HG02610 (cell line): ENCODE measurements around the gene CAGE1.
"Not testable (repeated sequence)": the region's sequence is repeated elsewhere in the genome, so short reads cannot be mapped to it uniquely, and the experiment has no call there.

Experiments
- ATAC-seq: cut with Tn5 transposase; IDR thresholded peaks from one replicate; pipeline ENCODE4 v1.9.1; 2021; ENCODE audit warnings: mild to moderate bottlenecking, moderate library complexity; ENCODE audit not compliant: unreplicated experiment

CAGE1 gene

DNA sequence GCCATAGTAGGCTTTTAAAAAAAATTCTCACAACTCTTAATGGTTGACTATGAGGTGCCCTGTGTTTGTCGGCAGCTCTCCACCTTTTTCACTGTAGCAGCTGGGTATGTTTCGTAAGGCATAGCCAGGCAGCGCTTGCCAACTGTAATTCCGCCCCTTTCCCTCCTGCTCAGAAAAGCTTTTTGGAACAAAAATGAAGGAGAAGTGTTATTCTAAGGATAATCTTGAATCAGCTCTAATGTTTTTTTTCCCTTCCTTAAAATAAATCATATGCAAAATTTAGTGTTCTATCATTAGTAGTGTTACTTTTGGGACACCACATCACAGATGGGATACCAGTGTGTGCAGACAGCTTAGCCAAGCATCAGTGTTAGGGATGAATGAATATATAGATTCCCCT lies 21.3 kb upstream of the CAGE1 start:
- ATAC-seq, result no peak

DNA sequence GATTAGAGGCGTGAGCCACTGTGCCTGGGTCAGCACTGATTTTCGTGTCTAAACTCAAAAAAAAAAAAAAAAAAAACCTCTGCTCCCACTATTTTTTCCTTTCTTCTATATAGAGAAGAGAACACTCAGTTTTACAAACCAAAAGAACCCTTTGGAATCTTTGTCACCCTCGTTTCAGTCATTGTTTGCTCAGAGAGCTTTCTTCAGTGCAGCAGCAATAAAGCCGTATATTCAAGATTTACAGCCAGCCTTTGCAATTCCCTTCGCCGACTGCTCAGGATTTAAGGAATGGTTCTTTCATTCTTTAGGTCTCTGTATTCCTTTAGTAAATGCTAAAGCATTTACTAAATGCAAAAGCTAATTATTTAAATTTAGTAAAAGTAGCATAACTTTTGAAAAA lies 20.2 kb upstream of the CAGE1 start:
- no peak for ATAC-seq

DNA sequence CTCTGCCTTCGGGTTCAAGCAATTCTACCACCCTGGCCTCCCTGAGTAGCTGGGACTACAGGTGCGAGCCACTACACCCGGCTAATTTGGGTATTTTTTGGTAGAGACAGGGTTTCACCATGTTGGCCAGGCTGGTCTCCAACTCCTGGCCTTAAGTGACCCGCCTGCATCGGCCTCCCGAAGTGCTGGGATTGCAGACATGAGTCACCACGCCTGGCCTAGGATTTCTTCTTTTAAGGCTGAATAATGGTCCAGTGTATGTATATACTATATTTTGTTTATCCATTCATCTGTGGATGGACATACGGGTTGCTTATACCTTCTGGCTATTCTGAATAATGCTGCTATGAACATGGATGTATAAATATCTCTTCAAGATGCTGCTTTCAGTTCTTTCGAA lies 17.2 kb upstream of the CAGE1 start:
- no peak for ATAC-seq

DNA sequence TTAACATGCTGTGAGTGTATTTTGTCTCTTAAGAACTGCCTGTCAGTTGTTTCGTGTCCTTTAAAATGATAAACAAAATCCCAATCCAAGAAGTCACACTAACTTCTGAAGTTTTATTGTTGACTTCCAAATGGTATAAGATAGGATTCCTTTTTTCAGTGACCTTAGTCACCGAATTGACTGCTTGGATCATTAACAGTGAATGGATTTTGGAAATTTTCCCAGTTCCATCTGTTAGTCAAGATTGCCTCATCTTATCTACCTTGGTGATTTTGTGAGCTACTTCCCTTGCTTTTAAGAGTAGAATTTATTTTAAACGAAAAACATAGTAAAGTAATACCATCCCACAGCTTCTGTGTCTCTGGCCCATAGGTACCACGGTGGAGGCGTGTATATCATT lies 15.0 kb upstream of the CAGE1 start:
- no peak for ATAC-seq

DNA sequence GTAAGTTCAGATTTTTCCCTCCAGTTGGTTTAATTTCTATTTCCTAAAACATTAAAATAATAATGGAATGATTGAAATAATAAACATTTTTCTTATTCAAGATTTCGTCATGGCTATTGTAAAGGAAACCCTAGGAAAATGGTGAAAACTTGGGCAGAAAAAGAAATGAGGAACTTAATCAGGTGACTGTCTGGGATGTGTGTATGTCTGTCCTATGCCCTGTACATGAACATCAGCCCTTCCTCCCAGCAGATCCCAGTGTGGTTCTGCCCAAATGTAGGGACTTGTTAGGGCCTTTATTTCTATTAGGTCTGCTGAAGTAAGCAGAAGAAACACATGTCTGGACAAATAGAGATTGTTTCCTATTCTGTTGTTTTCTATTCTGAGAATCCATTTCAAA lies 13.2 kb upstream of the CAGE1 start:
- ATAC-seq, result no peak

DNA sequence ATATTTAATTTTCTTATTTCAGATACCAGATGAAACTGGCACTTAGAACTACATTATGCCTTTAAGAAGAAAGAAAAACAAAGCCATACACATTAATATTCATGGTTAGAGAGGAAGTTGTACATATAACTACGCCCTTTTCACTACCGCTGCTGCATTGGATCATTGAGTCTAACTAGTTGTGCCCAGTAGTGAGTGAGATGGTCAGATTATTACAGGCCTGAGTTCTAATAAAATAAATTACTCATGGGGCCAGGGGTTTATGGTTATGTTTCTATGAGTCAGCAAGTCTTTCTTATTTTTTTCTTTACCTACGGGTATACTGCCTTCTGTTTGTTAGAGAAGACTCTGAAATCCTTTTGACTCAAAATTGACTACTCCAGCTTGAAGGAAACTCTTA lies 11.5 kb upstream of the CAGE1 start:
- ATAC-seq, result no peak

DNA sequence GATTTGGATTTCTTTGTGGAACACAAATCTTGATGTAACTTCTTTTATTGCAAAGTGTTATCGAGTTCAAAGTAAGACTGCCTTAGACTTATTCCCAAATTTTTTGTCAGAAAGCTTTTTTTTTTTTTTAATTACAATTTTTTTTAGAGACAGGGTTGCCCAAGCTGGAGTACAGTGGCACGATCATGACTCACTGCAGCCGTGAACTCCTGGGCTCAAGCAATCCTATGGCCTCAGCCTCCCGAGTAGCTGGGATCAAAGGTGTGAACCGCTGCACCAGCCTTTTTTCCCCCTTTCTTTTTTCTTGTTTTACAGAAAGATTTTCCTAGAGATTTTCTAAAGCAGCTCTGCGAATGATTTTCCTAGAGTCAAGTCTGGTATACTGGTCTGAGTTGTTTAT lies 2.9 kb upstream of the CAGE1 start:
- no peak for ATAC-seq

DNA sequence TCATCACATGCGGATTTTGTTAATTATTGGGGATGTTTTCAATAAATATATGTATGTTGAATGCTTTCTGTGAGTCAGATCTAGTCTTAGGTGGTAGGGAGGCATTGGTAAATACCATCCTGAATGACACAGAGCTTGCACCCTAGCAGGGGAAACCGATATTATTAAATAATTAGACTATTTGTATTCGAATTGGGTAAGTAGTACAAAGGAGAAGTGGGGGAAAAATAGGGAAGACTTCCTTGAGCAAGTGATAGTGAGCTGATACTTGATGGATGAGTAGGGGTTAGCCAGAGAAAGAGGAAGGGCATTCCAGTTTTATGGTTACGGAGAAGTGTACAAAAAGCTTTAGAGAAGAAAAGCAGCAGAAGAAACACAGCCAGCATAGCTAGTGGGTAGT lies 1.6 kb upstream of the CAGE1 start:
- ATAC-seq, result no peak

DNA sequence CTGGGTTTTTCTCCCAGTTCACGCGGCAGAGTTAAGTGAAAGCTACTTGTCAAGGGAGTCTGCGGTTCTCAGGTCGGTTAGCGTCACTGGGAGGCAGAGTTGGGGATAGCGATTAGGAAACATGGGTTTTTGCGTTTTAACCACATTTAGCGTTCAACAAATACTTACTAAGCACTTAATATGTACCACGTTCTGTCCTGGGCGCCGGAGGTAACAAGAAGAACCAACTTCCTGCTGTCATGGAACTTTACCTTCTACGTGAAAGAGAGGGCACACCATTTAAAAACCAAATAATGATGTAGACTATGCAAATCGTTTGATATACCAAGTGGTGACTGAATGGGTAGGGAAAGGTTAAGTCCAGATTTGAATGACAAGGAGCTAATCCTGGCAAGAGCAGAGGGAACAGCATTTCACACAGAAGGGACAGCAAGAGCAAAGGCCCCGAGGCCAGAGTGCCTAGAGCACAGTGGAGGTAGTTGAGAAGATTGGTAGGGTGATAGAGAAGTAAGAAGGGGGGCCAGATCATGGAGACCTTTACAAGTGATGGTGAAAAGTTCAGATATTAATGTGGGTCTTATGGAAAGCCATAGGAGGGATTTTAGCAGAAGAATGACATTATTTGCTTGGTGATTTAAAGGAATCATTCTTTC lies 810 bp upstream of the CAGE1 start:
- ATAC-seq, result no peak

DNA sequence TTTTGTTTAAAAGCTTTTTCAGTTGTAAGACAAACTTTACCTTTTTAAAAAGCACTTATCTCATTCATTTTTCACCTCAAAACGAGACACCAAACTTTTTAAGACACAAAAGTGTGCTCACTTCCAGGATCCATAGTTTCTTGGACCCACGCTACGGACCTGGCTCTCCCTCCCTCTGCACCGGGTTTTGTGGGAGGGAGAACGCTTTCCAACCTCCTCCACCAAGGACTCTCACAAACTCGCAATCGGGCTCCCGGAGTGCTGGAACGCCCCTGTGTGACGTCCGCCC lies 436 bp downstream of the CAGE1 start:
- no peak for ATAC-seq

DNA sequence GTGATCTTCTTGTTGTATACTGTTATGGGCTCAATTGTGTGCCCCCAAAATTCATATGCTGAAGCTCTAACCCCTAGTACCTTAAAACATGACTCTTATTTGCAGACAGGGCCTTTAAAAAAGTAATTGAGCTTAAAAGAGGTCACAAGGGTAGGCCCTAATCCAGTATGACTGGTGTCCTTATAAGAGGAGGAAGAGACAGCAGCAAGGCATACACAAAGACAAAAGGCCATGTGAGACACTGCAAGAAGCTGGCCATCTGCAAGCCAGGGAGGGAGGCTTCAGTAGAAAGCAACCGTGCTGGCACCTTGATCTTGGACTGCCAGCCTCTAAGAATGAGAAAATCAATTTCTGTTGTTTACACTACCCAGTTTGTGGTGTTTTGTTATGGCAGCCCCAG lies 8.4 kb downstream of the CAGE1 start:
- no peak for ATAC-seq

DNA sequence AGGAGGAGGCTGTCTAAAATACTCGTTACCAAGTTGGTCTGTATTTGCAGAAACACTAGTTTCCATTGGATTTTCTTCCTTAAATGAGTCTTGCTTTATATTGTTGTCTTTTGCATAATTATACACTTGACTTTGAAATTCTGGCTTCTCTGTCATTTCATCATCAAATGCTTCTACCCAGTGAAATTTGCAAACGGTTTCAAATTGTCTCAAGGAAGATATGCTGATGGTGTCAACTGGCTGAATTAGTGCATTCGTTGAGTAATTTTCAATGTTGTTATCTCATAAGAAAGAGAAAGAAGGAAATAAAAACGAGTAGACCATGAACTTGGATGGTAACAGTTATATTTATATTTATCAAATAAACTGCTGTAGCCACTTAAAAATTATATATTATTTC lies 10.8 kb downstream of the CAGE1 start:
- no peak for ATAC-seq

DNA sequence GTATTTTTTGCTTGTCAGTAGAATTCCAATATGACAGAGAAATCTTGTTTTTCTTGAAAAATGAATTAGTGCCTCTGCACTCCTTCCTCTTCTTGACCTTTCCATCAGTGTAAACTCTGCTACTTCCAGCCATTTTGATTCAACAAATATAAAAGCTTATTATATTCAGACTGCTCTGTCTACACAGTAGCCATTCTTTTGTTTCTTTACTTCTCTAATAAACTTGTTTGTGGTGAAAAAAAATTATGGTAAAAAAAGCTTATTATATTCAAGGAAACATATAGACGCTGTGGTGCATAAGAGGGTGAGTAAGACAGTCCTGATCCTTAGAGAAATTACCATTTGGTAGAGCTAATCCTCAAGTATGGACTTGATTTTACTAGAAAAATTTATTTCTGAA lies 11.6 kb downstream of the CAGE1 start:
- ATAC-seq, result no peak

DNA sequence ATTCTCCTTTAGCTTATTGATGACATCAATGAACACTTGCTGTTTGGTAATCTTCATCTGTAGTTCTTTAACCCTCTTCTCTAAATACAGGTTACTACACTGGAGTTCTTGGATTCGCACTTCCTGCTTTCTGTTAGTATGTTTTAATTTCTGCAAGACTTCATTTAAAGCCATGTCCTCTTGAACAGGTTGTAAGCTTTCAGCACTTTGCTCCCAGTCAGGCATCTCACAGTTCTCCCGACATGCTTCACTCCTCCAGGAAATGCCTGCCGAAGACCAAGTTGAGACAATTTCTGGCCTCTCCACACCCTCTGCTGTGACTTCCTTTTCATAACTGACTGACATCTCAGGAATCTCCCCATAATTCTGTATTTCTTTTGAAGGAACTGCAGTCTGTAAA lies 15.8 kb downstream of the CAGE1 start:
- no peak for ATAC-seq

DNA sequence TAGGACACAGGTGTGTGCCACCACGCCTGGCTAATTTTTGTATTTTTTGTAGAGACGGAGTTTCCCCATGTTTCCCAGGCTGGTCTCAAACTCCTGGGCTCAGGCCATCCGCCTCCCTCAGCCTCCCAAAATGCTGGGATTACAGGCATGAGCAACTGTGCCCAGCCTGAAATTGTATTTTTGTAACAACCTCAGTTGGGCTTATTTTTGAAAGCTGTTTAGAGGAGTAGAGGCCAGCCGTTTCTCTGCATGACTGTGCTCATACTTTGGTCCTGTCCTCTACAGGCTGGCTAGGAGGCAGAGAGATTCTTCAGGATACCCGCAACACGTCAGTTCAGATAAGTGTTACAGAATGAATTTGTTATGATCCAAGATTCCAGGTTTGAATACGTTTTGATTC lies 22.1 kb downstream of the CAGE1 start:
- no peak for ATAC-seq

DNA sequence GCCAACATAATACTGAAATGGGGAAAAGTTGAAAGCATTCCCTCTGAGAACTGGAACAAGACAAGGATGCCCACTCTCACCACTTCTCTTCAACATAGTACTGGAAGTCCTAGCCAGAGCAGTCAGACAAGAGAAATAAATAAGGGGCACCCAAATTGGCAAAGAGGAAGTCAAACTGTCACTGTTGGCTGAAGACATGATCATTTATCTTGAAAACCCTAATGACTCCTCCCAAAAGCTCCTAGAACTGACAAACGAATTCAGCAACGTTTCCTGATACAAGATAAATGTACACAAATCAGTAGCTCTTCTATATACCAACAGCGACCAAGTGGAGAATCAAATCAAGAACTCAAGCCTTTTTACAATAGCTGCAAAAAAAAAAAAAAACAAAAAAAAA lies 37.6 kb downstream of the CAGE1 start:
- ATAC-seq, result not testable (repeated sequence)

DNA sequence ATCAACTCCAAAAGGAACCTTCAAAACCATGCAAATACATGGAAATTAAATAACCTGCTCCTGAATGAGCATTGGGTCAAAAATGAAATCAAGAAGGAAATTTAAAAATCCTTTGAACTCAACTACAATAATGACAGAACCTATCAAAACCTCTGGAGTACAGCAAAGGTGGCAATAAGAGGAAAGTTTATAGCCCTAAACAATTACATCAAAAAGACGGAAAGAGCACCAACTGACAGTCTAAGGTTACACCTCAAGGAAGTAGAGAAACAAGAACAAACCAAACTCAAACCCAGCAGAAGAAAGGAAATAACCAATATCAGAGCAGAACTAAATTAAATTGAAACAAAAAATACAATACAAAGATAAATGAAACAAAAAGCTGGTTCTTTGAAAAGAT lies 39.0 kb downstream of the CAGE1 start:
- ATAC-seq, result not testable (repeated sequence)

DNA sequence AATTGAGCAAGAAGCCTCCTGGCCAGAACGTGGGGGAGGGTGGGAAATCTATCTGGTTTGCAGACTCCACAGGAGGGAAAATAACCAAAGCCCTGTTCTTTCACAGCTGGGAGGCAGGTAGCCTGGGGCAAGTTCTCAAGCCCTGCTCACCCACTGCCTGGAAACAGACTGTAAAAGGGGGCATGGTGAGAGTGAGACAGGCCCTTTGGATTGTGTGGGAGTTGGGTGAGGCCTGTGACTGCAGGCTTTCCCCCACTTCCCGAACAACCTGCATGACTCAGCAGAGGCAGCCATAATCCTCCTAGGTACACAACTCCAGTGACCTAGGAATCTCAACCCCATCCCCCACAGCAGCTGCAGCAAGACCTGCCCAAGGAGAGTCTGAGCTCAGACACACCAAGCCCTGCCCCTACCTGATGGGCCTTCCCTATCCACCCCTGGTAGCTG lies 42.0 kb downstream of the CAGE1 start:
- ATAC-seq, result not testable (repeated sequence)

DNA sequence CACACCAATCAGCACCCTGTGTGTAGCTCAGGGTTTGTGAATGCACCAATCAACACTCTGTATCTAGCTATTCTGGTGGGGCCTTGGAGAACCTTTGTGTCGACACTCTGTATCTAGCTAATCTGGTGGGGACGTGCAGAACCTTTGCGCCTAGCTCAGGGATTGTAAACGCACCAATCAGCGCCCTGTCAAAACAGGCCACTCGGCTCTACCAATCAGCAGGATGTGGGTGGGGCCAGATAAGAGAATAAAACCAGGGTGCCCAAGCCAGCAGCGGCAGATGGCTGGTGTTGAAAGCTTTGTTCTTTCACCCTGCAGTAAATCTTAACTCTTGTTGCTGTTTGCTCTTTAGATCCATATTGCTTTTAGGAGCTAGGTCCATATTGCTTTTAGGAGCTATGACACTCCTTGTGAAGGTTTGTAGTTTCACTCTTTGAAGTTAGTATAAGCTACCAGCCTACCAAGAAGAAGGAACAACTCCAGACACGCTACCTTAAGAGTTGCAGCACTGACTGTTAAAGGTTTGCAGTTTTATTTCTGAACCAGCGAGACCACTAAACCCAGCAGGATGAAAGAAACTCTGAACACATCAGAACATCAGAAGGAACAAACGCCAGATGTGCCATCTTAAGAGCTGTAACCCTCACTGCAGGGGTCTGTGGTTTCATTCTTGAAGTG lies 44.6 kb downstream of the CAGE1 start:
- ATAC-seq, result not testable (repeated sequence)

DNA sequence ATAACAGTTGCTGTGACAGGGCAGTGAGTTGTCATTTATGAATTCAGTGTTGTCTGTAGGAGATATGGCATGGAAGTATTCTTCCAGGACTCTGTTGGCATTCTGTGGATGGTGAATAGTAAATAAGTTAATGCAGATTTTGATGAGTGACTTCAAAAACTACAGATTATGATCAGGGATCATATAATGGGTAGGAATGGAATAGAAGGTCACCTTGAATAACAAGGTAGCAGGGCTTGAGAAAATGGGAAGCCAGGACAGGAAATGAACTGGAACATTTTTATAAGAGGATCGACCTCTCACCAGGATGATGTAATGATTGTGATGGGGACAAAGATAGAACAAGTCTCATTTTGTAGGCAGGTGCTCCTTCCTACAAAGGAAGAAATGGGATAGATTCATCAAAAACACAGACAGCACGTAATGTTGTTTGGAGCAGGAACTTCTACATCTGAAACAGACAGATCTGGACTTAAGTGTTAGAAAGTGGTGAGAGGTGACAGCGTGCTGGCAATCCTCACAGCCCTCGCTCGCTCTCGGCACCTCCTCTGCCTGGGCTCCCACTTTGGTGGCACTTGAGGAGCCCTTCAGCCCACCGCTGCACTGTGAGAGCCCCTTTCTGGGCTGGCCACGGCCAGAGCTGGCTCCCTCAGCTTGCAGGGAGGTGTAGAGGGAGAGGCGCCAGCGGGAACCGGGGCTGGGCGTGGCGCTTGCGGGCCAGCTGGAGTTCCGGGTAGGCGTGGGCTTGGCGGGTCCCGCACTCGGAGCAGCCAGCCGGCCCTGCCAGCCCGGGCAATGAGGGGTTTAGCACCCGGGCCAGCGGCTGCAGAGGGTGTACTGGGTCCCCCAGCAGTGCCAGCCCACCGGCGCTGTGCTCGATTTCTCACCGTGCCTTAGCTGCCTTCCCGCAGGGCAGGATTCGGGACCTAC lies 45.7 kb downstream of the CAGE1 start:
- ATAC-seq, result no peak

DNA sequence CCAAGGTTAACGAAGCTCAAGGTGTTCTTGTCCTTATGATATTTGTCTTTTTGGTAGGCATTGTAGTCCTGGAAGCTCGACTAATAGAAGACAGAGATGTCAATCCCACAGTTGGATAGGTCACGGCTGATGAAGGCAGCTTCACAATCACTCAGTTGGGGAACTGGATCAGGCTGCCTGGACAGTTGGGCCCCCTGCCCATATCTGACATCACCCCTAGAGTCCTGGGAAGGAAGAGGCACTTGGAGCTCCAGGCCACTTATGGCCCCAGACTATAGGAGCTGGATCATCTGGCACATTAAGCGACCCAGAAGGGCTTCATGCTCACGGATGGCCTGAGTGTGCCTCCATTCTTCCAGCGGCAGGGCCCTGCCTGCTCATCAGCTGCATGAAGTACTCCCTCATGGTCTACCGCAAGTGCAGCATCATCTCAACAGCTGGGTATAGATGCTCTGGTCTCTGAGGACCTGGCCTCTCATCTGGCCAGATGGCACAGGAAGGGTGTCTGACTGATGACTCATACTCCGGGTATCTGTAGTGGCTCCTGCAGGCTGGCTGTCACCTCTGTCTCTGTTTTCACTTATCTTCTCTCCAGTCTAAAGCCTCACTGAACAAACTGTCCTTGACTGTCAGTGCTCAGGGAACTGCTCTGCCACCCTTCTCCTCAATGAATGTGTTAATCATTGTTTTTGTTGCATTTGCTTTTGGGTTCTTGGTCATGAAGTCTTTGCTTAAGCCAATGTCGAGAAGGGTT lies 47.4 kb downstream of the CAGE1 start:
- peak; percentile 64 for ATAC-seq
